DND-41 (cell line): ENCODE data around the gene LDB2.

Source experiments
- EZH2 ChIP-seq: IDR thresholded peaks from 3 replicates; pipeline ENCODE4 v1.6.1; 2012; ENCODE audit warnings: borderline replicate concordance, low read depth, mild to moderate bottlenecking, moderate library complexity, low read length, inconsistent platforms; ENCODE audit not compliant: severe bottlenecking
- TF ChIP-seq, protein P1 (sequence below): IDR thresholded peaks from 2 replicates; pipeline ENCODE4 v1.5.1; 2012; ENCODE audit warnings: borderline replicate concordance, low read length, moderate library complexity, mild to moderate bottlenecking; ENCODE audit not compliant: poor library complexity, severe bottlenecking; ENCODE audit errors: extremely low read depth

DNA sequence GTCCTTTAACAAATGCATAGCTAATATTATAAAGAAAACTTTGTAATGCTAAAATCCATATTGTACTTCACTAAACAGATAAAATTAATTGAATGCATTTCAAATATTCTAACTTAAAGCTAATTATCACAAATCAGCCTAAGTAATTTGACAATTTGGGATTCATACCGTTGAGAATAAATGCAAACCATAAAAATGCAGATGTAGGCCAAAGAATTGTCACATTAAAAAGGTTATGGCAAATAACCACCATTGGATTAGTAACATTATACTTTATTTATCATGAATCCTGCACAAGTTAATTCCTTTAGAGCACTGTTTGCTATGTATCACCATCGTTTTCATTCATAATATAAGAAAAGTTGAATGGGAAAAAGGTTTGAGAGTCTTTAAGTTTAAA lies 301.0 kb downstream of the LDB2 start:
- TF ChIP-seq, protein P1, sequence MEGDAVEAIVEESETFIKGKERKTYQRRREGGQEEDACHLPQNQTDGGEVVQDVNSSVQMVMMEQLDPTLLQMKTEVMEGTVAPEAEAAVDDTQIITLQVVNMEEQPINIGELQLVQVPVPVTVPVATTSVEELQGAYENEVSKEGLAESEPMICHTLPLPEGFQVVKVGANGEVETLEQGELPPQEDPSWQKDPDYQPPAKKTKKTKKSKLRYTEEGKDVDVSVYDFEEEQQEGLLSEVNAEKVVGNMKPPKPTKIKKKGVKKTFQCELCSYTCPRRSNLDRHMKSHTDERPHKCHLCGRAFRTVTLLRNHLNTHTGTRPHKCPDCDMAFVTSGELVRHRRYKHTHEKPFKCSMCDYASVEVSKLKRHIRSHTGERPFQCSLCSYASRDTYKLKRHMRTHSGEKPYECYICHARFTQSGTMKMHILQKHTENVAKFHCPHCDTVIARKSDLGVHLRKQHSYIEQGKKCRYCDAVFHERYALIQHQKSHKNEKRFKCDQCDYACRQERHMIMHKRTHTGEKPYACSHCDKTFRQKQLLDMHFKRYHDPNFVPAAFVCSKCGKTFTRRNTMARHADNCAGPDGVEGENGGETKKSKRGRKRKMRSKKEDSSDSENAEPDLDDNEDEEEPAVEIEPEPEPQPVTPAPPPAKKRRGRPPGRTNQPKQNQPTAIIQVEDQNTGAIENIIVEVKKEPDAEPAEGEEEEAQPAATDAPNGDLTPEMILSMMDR = no peak
- no peak for TF ChIP-seq EZH2
